Activated naive CD4-positive, alpha-beta T cell treated with anti-CD3 and anti-CD28 coated beads, Interleukin-2, amount 50 U/mL, for 72 hours (primary cell): ENCODE results near the gene MBD4. TPM values are rescaled to one million over a fixed set of nuclear protein-coding genes. Genes with fewer than 3 reads are reported as not detected.

Experiments
- ATAC-seq, 2 donors: fragments of 150-1000 bp; cut with Tn5 transposase; 2 replicates each; pipeline ENCODE4 v1.10.0; 2021; ENCODE audit warnings: mild to moderate bottlenecking in 2 of 2, moderate library complexity in 2 of 2
- DNase-seq, 2 donors: peaks; one replicate each; pipeline ENCODE4 v3.0.0; 2021 to 2022; ENCODE audit warnings: low spot score in 2 of 2
- H3K27ac Mint-ChIP-seq, 2 donors: one replicate each; pipeline ENCODE4 v1.8.0; 2022; ENCODE audit warnings: mild to moderate bottlenecking in 2 of 2, mixed read lengths in 2 of 2
- H3K36me3 Mint-ChIP-seq, 2 donors: one replicate each; pipeline ENCODE4 v1.8.0; 2022; ENCODE audit warnings: mixed read lengths in 2 of 2
- H3K9me3 Mint-ChIP-seq, 2 donors: one replicate each; pipeline ENCODE4 v1.8.0; 2022; ENCODE audit warnings: mixed read lengths in 2 of 2
- total RNA-seq, 2 donors: library from RNA; stranded (reverse); gene quantifications; one replicate each; pipeline ENCODE4 v1.2.3, GENCODE V29; 2022

Gene MBD4
- total RNA-seq, 2 donors from 2014 or later = 49.6 to 64.1 TPM

DNA sequence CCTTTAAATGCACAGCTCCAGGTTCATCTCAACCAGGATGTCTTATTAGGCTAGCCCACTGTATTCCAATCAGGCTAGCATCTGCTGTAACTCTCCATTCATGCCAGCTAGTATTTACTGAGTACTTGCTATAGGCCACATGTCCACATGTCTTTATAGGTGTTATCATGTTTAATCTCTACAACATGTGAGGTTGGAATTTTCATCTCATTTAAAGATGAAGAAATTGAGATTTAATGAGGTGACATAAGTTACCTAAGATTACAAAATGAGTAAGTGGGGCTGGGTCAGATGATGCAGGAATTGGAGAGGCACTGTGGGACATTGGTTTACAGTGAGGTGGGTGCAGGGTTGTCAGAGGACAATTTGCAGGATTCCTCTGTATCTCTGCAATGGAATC is 3.2 kb upstream of the MBD4 start:
- Mint-ChIP-seq H3K36me3 (peaks cover 13 to 18% of the 10 kb centered on the region in 2 donors), H3K9me3 (no peaks in the 10 kb centered on the region), H3K27ac (peak overlapping the region in 1 of 2 donors; percentile 95)
- DNase-seq (no peak), ATAC-seq (no peak)

DNA sequence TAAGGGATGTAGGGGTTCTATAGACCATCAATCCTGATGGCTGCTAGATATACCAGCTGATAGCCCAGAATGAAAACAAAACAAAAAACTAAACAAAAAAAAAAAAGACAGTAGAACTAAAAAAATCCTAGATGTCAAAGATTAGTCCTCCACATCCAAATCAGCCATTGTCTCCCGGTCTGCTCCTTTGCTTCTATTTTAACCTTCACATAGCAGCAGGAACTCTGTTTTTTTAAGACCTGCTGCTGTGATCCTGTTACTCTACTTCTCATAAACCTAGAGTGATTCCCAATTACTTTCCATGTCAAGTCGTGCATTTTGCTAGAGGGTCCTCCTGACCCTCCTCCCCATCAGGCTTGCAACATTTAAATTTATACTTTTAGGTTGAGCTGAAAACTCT is 2.7 kb upstream of the MBD4 start:
- Mint-ChIP-seq H3K9me3 (no peaks in the 10 kb centered on the region), H3K36me3 (peaks cover 17 to 22% of the 10 kb centered on the region in 2 donors), H3K27ac (peak overlapping the region in 1 of 2 donors; percentile 95)
- DNase-seq = no peak
- ATAC-seq = no peak

DNA sequence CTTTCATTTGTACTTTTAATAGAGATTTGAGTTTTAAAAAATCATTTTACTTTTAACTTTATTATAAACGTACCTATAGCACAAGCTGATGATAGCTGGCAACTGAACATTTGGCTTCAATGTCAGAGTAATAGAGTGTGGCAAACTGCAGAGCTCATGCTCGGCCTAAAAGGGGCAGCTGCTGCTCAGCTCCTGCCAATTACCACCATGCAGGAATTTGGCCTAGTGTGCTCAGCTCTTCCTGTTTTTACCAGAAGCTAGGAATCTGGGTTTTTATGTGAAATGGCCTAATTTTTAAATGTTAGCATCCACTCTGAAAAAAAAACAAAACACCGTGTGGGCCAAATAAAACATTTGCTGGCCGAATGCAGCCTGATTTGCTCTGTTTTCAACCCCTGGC is 2.0 kb upstream of the MBD4 start:
- DNase-seq = no peak
- peaks cover 22 to 26% of the 10 kb centered on the region in 2 donors for H3K36me3 Mint-ChIP-seq
- H3K27ac Mint-ChIP-seq = peak overlapping the region; percentile 95 to 96
- H3K9me3 Mint-ChIP-seq = no peaks in the 10 kb centered on the region
- no peak for ATAC-seq

DNA sequence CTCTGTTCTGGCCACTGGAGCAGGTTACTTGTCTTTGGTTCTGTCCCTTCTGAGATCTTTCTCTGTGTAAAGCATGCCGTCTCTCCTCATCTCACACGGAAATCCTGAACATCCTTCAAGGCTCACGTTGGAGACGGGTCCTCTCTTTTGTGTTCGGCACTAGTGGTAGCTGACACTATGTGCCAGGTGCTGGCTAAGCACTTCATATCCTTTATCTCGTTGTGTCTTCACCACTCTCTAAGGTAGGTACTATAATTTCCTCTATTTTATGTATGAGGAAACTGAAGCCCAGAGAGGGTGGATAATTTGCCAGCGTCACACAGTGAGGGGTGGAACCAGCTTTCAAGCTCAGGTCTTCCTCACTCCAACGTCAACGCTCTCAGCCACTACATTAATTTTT is 1.5 kb upstream of the MBD4 start:
- ATAC-seq (no peak), DNase-seq (no peak)
- Mint-ChIP-seq H3K9me3 (no peaks in the 10 kb centered on the region), H3K36me3 (peaks cover 27 to 30% of the 10 kb centered on the region in 2 donors), H3K27ac (peak overlapping the region; percentile 95 to 96)

DNA sequence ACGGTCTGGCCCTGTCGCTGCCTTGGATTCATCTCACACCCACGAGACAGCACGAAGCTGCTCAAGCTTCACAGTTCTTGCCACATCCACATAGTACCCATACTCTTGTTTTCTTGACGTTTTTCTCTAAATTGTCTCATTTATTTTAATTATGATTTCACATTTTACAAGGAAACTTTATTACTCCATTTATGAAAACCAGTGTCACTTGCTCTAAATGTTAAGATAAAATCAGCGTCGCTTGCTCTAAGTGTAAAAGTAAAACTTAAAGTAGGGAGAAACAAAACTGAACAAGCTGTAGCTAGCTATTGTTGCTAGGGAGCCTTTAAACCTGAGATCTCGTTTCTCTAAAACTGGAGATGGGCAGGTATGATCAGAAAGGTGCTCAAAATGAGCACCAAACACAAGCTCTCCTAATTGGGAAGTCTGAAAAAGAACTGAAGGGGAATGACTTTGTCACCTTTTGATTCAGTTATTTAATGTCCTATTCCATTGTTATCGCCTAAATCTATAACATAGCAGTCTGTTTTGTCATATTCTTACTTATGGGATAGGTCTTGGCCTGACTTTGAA is 956 bp upstream of the MBD4 start:
- H3K9me3 Mint-ChIP-seq = no peaks in the 10 kb centered on the region
- ATAC-seq = no peak
- peaks cover 30 to 32% of the 10 kb centered on the region in 2 donors for H3K36me3 Mint-ChIP-seq
- no peak for DNase-seq
- peak overlapping the region; percentile 95 to 96 for H3K27ac Mint-ChIP-seq

DNA sequence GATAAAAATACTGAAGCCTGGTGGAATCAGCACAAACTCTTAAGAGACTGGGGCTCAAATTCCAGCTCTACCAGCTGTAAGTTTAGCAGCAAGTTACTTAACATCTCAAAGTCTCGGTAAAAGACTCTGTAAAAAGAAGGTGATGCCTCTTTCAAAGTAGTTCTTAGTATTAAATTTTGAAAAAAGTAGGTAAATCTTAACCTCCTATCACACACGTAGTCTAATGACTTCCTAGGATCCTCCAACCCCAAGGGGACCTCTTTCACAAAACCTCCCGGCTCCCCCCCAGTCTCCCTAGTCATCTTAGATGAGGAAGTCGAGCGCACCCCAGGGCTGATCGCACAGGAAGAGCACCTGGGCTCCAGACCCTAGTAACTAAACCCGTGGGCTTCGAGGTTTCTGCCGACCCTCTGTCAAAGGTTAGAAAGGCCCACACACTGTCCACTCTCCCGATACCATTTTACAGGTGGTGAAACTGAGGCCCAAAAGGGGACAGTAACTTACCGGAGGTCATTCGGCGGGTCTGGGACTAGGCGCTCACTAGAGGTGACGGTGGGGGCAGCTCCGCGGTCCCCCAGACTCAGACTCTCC is 427 bp downstream of the MBD4 start:
- Mint-ChIP-seq H3K36me3 (peaks cover 30 to 39% of the 10 kb centered on the region in 2 donors), H3K9me3 (no peaks in the 10 kb centered on the region), H3K27ac (peak overlapping the region; percentile 95 to 96)
- peak in 1 of 2 donors; percentile 17 for ATAC-seq
- peak in 1 of 2 donors; percentile 41 for DNase-seq

DNA sequence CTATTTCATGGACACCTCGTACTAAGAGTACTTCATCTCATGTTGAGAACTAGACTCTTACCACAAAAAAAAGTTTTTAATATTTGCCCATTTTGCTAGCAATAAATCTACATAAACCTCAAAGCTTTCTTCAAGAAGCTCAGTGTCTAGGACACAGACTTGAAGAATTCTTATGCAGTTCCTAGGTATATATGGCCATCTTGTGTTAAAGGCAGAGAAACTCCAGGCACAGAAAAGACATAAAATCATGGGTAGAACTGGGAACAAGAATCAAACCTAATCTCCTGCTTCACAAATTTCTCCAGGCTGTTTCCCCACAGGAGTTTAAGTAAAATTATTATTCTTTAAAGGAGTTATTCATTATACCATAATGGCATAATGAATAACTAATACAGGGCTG is 4.4 kb downstream of the MBD4 start:
- Mint-ChIP-seq H3K36me3 (peaks cover 36 to 61% of the 10 kb centered on the region in 2 donors), H3K9me3 (no peaks in the 10 kb centered on the region), H3K27ac (peak overlapping the region; percentile 55 to 76)
- ATAC-seq (no peak), DNase-seq (no peak)

DNA sequence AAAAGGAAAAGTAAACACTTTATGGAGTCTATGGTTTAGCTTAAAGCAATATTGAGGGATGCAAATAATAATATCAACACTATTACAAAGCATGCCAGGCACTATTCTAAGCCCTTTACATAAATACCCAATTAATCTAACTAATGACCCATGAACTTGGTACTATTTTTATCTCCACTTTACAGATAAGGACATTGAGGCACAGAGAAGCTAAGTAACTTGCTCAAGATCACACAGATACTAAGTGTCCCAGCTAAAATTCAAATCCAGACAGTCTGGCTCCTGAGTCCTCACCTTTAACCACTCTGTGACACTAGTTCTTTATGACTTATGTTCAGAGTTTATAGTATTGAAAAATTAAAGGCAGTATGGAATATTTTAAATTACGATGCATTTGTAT is 5.6 kb downstream of the MBD4 start:
- ATAC-seq = no peak
- DNase-seq = no peak
- no peaks in the 10 kb centered on the region for H3K9me3 Mint-ChIP-seq
- peaks cover 25 to 56% of the 10 kb centered on the region in 2 donors for H3K36me3 Mint-ChIP-seq
- no peak overlapping the region for H3K27ac Mint-ChIP-seq

DNA sequence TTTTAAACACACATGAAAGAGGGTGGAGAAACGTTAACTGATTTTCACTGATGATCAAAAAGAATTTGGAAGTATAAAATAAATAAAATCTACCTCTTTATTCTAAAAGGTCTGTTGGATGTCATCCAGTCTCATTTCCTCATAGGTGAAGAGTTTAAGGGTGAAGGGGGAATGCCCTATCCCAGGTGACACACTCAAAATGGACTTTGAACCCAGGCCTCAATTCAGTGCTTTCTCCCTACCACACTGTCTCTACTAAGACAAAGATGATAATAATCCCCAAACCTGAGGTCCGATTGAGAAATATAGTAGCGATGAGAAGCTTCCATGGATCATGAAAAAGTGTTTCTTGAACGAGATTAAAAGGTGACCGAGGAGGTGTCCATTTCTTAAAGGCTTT is 6.2 kb downstream of the MBD4 start:
- peaks cover 25 to 55% of the 10 kb centered on the region in 2 donors for H3K36me3 Mint-ChIP-seq
- ATAC-seq (no peak), DNase-seq (no peak)
- H3K27ac Mint-ChIP-seq = no peak overlapping the region
- no peaks in the 10 kb centered on the region for H3K9me3 Mint-ChIP-seq

DNA sequence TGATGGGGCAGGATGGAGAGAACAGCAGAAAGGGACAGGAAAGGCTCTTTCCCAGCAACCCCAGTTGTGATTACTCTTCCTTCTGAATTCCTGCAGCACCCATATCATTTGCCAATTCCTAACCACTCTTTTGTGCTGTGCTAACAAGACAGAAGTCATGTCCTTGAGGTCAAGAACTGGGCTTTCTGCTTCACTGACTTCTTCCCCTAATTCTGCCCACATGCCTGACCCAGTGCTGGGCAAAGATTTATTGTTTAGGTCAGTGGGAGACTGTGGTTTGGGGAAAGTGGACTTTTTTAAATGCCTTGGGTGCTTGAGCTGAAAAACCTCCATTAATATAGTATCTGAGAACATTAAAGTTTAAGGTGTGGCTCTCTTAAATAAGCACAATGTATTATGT is 7.1 kb downstream of the MBD4 start:
- ATAC-seq = no peak
- Mint-ChIP-seq H3K27ac (no peak overlapping the region), H3K9me3 (no peaks in the 10 kb centered on the region), H3K36me3 (peaks cover 16 to 46% of the 10 kb centered on the region in 2 donors)
- no peak for DNase-seq

DNA sequence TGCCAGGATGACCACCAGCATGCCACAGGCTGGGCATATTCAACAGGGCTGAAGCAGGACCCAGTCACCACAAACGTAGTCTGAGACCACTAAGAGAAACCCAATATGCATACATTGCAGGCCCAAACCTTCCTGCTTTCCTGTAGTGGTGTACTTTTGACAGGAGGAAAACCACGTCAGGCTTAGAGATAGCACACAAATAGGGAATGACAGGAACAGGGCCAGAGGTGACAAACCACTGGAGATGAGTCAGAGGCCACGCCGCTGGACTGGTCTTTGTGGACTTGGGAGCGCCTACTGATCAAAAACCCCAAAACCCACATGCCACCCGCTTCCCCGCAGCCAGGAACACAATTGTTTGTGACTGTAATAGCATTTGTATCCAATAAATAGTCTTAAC is 7.7 kb downstream of the MBD4 start:
- ATAC-seq (peak in 1 of 2 donors; percentile 36), DNase-seq (no peak)
- Mint-ChIP-seq H3K36me3 (peaks cover 13 to 42% of the 10 kb centered on the region in 2 donors), H3K9me3 (no peaks in the 10 kb centered on the region), H3K27ac (peak overlapping the region in 1 of 2 donors; percentile 50)

DNA sequence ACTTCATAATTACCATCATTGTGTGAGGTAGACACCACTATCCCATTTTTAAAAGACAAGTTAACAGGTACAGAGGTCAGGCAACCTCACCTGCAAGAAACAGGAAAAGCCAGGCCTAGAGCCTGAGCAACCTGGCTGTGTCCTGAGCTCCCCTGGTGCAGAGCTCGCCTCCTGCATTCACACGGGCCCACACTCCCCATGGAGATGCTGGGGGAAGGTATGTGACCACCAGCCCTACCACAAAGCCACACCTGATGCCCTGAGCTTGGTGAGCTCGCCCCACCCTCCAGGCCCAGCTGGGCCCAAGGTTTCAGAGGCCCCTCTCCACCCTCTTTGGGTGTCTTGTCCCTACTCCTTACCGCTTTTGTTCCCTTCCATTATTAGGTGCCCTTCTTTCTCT is 10.1 kb downstream of the MBD4 start:
- DNase-seq (no peak), ATAC-seq (no peak)
- Mint-ChIP-seq H3K27ac (peak overlapping the region; percentile 59 to 71), H3K9me3 (no peaks in the 10 kb centered on the region), H3K36me3 (peaks cover 6 to 22% of the 10 kb centered on the region in 2 donors)

DNA sequence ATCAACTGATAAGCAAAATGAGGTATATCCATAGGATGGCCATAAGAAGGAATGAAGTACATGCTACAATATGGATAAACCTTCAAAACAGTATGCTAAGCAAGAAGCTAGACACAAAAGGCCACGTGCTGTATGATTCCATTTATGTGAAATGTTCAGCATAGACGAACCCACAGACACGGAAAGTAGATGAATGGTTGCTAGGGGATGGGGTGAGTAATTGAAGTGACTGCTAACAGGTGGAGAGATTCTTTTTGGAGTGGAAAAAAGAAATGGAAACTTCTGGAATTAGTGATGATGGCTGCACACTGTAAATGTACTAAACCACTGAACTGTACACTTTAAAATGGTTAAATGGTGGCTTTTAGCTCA is 10.7 kb downstream of the MBD4 start:
- DNase-seq (peak in 1 of 2 donors; percentile 22), ATAC-seq (peak; percentile 25 to 35)
- peak overlapping the region; percentile 58 to 71 for H3K27ac Mint-ChIP-seq
- H3K9me3 Mint-ChIP-seq = peaks cover 0 to 5% of the 10 kb centered on the region in 2 donors
- peaks cover 6 to 26% of the 10 kb centered on the region in 2 donors for H3K36me3 Mint-ChIP-seq

DNA sequence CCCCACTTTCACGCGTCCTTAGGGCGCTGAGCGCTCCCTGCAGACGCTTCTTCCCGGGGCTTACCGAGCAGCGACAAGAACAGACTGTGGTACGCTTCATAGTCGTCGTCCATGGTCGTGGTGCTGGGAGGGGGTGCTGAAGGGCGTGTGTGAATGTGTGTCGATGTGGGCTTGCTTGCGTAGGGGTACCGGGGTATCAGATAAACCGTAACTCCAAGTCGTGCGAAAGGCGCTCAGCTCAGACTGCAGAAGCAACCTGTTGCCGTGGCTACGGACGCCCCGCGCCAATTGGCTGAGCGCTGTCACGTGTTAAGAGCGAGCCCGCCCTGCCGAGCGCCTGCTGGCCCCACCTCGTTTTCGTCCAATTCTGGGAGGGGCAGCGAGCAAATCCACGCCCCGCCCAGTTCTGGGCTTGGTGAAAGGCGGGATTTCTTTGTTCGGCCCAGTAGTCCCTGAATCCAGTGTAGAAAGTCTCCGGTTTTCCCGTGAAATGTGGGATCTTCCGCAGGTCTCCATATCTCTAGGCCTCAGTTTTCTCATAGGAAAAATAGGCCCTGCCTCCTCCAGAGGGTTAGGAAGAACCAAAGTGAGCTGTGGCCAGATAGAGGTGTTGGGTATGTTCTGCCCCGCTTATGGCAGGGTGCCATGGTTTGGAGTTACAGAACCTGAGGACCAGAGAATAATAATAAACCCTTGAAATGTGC is 11.2 kb downstream of the MBD4 start, which contains the start of gene EFCAB12:
Gene EFCAB12 (minus strand): TSS at position 261 of the 704 bp plus-strand sequence. CDS start 148 bp downstream, at position 113.
- peaks cover 6 to 29% of the 10 kb centered on the region in 2 donors for H3K36me3 Mint-ChIP-seq
- H3K27ac Mint-ChIP-seq = peak within 1 kb of the TSS; percentile 58 to 71
- peaks cover 0 to 8% of the 10 kb centered on the region in 2 donors for H3K9me3 Mint-ChIP-seq
- ATAC-seq (peak; percentile 81 to 84), DNase-seq (peak; percentile 84 to 92)

DNA sequence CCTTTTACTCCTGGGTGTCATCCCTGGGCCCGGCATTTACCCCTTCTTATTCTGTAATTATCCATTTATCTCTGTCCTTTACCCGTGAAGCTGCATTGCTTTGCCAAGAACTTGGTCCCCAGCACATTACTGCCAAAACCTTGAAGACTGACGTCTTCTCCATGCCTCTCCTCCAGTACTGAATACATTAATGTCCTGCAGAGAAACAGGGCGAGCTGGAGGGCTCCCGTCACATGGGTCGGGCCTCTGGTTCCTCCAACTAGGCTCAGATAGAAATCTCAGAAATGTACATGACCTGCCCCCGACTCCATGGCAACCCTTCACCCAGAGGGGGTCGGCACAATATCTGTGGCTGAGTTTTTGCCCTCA is 11.8 kb downstream of the MBD4 start:
- peaks cover 6 to 23% of the 10 kb centered on the region in 2 donors for H3K36me3 Mint-ChIP-seq
- peak overlapping the region; percentile 17 to 71 for H3K27ac Mint-ChIP-seq
- ATAC-seq = no peak
- no peak for DNase-seq
- H3K9me3 Mint-ChIP-seq = peaks cover 0 to 8% of the 10 kb centered on the region in 2 donors

DNA sequence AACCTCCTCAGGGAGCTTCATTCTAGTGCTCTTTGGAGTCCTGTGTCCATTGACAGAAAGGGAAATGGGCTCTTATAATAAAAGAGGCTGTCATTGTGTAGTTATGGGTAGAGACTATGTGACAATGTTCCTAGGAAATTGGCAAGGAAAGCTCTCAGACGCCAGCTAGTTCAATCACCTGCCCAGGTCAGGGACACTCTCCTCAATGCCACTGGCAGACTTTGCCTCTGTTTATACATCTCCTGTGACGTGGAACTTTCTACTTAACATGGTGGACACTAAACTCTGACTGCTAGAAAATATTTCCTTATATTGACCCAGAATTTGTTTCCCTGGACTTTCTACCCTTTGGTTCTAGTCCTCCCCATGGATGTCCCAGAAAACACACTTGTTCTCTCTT is 14.1 kb downstream of the MBD4 start:
- Mint-ChIP-seq H3K27ac (peak overlapping the region; percentile 49 to 88), H3K36me3 (peaks cover 0 to 17% of the 10 kb centered on the region in 2 donors), H3K9me3 (peaks cover 0 to 8% of the 10 kb centered on the region in 2 donors)
- no peak for DNase-seq
- no peak for ATAC-seq

DNA sequence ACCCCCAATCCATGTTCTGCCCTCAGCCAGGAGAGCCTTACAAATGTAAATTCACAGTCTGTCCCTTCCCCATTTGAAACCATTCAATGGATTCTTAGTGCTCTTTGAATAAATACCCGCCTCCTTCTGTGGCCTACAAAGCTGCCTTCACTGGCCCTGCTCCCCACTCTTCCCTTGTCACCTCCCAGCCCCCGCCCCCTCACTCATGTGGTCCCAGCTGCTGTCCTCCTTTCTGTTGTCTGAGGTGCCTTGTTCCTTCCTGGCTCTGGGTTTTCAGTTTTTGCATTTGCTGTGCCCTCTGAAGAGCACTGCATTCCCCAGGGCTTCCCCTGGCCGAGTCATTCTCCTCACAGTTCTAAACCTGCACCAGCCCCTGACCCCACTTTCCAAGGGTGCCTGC is 14.5 kb downstream of the MBD4 start:
- ATAC-seq (peak in 1 of 2 donors; percentile 12), DNase-seq (no peak)
- H3K27ac Mint-ChIP-seq = peak overlapping the region; percentile 49 to 88
- peaks cover 0 to 17% of the 10 kb centered on the region in 2 donors for H3K36me3 Mint-ChIP-seq
- peaks cover 0 to 8% of the 10 kb centered on the region in 2 donors for H3K9me3 Mint-ChIP-seq
